Thyroid gland (tissue), 4 donors: Measurements from ENCODE around the gene SLC5A4. TPM values are rescaled to one million over a fixed set of nuclear protein-coding genes. Genes with fewer than 3 reads are reported as not detected.

ENCODE experiments used
- DNase-seq, 2 donors: peaks; one replicate each; pipeline ENCODE4 v3.0.0-alpha.2; 2019
- H3K27ac ChIP-seq, 3 donors: fragments of 200-600 bp; sonication (generic); 1 replicate in 2 of 3; 2 replicates in 1 of 3; pipeline ENCODE4 v1.5.1; 2016 to 2019; ENCODE audit warnings: mild to moderate bottlenecking in 1 of 3, moderate library complexity in 1 of 3
- H3K27me3 ChIP-seq: fragments of 200-600 bp; sonication (generic); one replicate; pipeline ENCODE4 v1.5.1; 2019
- H3K36me3 ChIP-seq, 2 donors: fragments of 200-600 bp; sonication (generic); one replicate each; pipeline ENCODE4 v1.5.1; 2016 to 2019
- H3K4me1 ChIP-seq, 2 donors: fragments of 200-600 bp; sonication (generic); one replicate each; pipeline ENCODE4 v1.5.1; 2017 to 2019
- H3K4me3 ChIP-seq, 3 donors: fragments of 200-600 bp; sonication (generic); replicated peaks in 1 of 3; 1 replicate in 2 of 3; 2 replicates in 1 of 3; pipeline ENCODE4 v1.5.1; 2016; ENCODE audit warnings: mild to moderate bottlenecking in 1 of 3
- H3K9me3 ChIP-seq: fragments of 200-600 bp; sonication (generic); one replicate; pipeline ENCODE4 v1.5.1; 2017
- CTCF ChIP-seq, 6 experiments: fragments of 200-600 bp in 3 of 6; fragments of 450-650 bp in 3 of 6; sonication (generic) in 3 of 6; IDR thresholded peaks; one replicate each; pipeline ENCODE4 v1.5.1; 2016 to 2019; ENCODE audit warnings: antibody characterized with exemption in 6 of 6, mild to moderate bottlenecking in 2 of 6, inconsistent platforms in 1 of 6, moderate library complexity in 1 of 6
- POLR2A ChIP-seq, 2 donors: fragments of 450-650 bp; IDR thresholded peaks; one replicate each; pipeline ENCODE4 v1.6.1; 2017; ENCODE audit warnings: antibody characterized with exemption in 2 of 2, mild to moderate bottlenecking in 2 of 2, moderate library complexity in 1 of 2
- WGBS, 2 donors: methylation state at CpG; one replicate each; pipeline ENCODE4 v1.1.5; 2017; 5-methylcytosine and 5-hydroxymethylcytosine counted together
- intact Hi-C: fragments of 100-400 bp; cut with DNase I; formaldehyde crosslinking; loops from one replicate; pipeline ENCODE4 v1.15.1; 2023
- total RNA-seq, 4 donors: library from RNA; depleted of rRNA; stranded (reverse); fragments of >200 nt; gene quantifications; one replicate each; pipeline ENCODE4 v1.2.3, GENCODE V29; 2016

The SLC5A4 gene
- total RNA-seq, 4 donors from 2014 or later: 0.45 to 1.3 (median 1.3) TPM

GRCh38 chr22:32246166-32246565, 9.0 kb downstream of the SLC5A4 start:
- Histone ChIP-seq H3K27me3 (no peaks in the 10 kb centered on the region), H3K9me3 (no peaks in the 10 kb centered on the region), H3K36me3 (no peaks in the 10 kb centered on the region), H3K4me3 (no peak overlapping the region), H3K4me1 (no peaks in the 10 kb centered on the region), H3K27ac (no peak overlapping the region)
- WGBS, 2 donors: 88 to 91% methylated on average over 5 of the region's 5 CpGs
- intact Hi-C loops: no loop called here
- DNase-seq: no peak
- TF ChIP-seq POLR2A (IDR thresholded peaks at IDR 0.05): no peak
- TF ChIP-seq CTCF (IDR thresholded peaks at IDR 0.05): no peak

- DNase-seq: no peak
- no peaks in the 10 kb centered on the region for H3K36me3 ChIP-seq
- intact Hi-C loops: no loop called here
- no peaks in the 10 kb centered on the region for H3K4me1 ChIP-seq
- no peak overlapping the region for H3K4me3 ChIP-seq
- 68 to 82% methylated on average over 3 of the region's 3 CpGs for WGBS, 2 donors
- no peaks in the 10 kb centered on the region for H3K9me3 ChIP-seq
- TF ChIP-seq POLR2A (IDR thresholded peaks at IDR 0.05) (no peak), CTCF (IDR thresholded peaks at IDR 0.05) (no peak)
- no peaks in the 10 kb centered on the region for H3K27me3 ChIP-seq
- no peak overlapping the region for H3K27ac ChIP-seq
Observed at GRCh38 chr22:32245042-32245441, 10.1 kb downstream of the SLC5A4 start.

- 89 to 96% methylated on average over 1 of the region's 1 CpG for WGBS, 2 donors
- no peaks in the 10 kb centered on the region for H3K9me3 ChIP-seq
- intact Hi-C loops: no loop called here
- H3K4me3 ChIP-seq: no peak overlapping the region
- no peak for DNase-seq
- TF ChIP-seq CTCF (IDR thresholded peaks at IDR 0.05) (no peak), POLR2A (IDR thresholded peaks at IDR 0.05) (no peak)
- no peaks in the 10 kb centered on the region for H3K4me1 ChIP-seq
- H3K36me3 ChIP-seq: no peaks in the 10 kb centered on the region
- H3K27me3 ChIP-seq: no peaks in the 10 kb centered on the region
- H3K27ac ChIP-seq: no peak overlapping the region
Observed at GRCh38 chr22:32244547-32244946, 10.6 kb downstream of the SLC5A4 start.

GRCh38 chr22:32240461-32240860, 14.7 kb downstream of the SLC5A4 start:
- Histone ChIP-seq H3K27ac (no peak overlapping the region), H3K4me3 (no peak overlapping the region), H3K4me1 (no peaks in the 10 kb centered on the region), H3K36me3 (no peaks in the 10 kb centered on the region), H3K9me3 (no peaks in the 10 kb centered on the region), H3K27me3 (no peaks in the 10 kb centered on the region)
- no peak for TF ChIP-seq POLR2A (IDR thresholded peaks at IDR 0.05)
- no peak for TF ChIP-seq CTCF (IDR thresholded peaks at IDR 0.05)
- intact Hi-C loops: no loop called here
- no peak for DNase-seq
- 72 to 77% methylated on average over 2 of the region's 2 CpGs for WGBS, 2 donors

GRCh38 chr22:32237906-32238305, 17.2 kb downstream of the SLC5A4 start:
- no peaks in the 10 kb centered on the region for H3K36me3 ChIP-seq
- H3K4me3 ChIP-seq: no peak overlapping the region
- no peak overlapping the region for H3K27ac ChIP-seq
- H3K27me3 ChIP-seq: no peaks in the 10 kb centered on the region
- TF ChIP-seq CTCF (IDR thresholded peaks at IDR 0.05) (no peak), POLR2A (IDR thresholded peaks at IDR 0.05) (no peak)
- WGBS, 2 donors: 82 to 86% methylated on average over 1 of the region's 1 CpG
- no peak for DNase-seq
- H3K9me3 ChIP-seq: no peaks in the 10 kb centered on the region
- intact Hi-C loops: no loop called here
- H3K4me1 ChIP-seq: no peaks in the 10 kb centered on the region
